Aorta (tissue), 5 donors: ENCODE data around the gene PTPRD. TPM values are rescaled to one million over a fixed set of nuclear protein-coding genes. Genes with fewer than 3 reads are reported as not detected.
A peak's percentile ranks its signal among the peaks of the same experiment; 100 is the strongest.

ENCODE experiments used
- ATAC-seq: fragments of 200-7000 bp; cut with Tn5 transposase; one replicate; pipeline ENCODE4 v1.9.1; 2022; ENCODE audit warnings: moderate library complexity; ENCODE audit not compliant: low FRiP score
- DNase-seq, 2 donors: peaks; one replicate each; pipeline ENCODE4 v3.0.0-alpha.2; 2020
- H3K27ac ChIP-seq, 2 donors: one replicate each; pipeline ENCODE4 v1.5.1; 2013; ENCODE audit warnings: low read length in 2 of 2, mild to moderate bottlenecking in 2 of 2, moderate library complexity in 2 of 2, control low read depth in 1 of 2, inconsistent platforms in 1 of 2, low read depth in 1 of 2
- H3K27me3 ChIP-seq, 2 donors: one replicate each; pipeline ENCODE4 v1.6.1; 2013; ENCODE audit warnings: control low read depth in 1 of 2, low read length in 1 of 2, mild to moderate bottlenecking in 1 of 2, moderate library complexity in 1 of 2; ENCODE audit not compliant: insufficient read depth in 2 of 2, control insufficient read depth in 1 of 2
- H3K36me3 ChIP-seq, 2 donors: one replicate each; pipeline ENCODE4 v1.6.1; 2013; ENCODE audit warnings: control low read depth in 1 of 2, low read length in 1 of 2, mild to moderate bottlenecking in 1 of 2; ENCODE audit not compliant: insufficient read depth in 2 of 2, control insufficient read depth in 1 of 2
- H3K4me1 ChIP-seq, 2 donors: one replicate each; pipeline ENCODE4 v1.6.1; 2013; ENCODE audit warnings: low read length in 2 of 2, control low read depth in 1 of 2, mild to moderate bottlenecking in 1 of 2, moderate library complexity in 1 of 2; ENCODE audit not compliant: insufficient read depth in 2 of 2, control insufficient read depth in 1 of 2
- H3K4me3 ChIP-seq, 2 donors: one replicate each; pipeline ENCODE4 v1.5.1; 2013; ENCODE audit warnings: low read length in 2 of 2, control low read depth in 1 of 2, mild to moderate bottlenecking in 1 of 2
- H3K9me3 ChIP-seq: one replicate; pipeline ENCODE4 v1.6.1; 2013; ENCODE audit warnings: mild to moderate bottlenecking, low read length; ENCODE audit not compliant: control insufficient read depth
- WGBS, 2 donors: extraction: QIAGEN DNeasy Blood & Tissue Kit; methylation state at CpG; one replicate each; pipeline ENCODE4 v1.1.7; 2013; 5-methylcytosine and 5-hydroxymethylcytosine counted together
- intact Hi-C, 2 donors: fragments of 100-400 bp; cut with DNase I; formaldehyde crosslinking; loops; one replicate each; pipeline versions ENCODE4 v1.14.2 to v1.15.0; 2022
- polyA plus RNA-seq, 2 donors: library from polyadenylated mRNA; stranded (reverse); fragments of 200-250 nt; gene quantifications; one replicate each; pipeline ENCODE4 v1.2.3, GENCODE V29; 2013
- total RNA-seq, 2 donors: library from RNA; stranded (reverse); fragmentation: NEBNext Ultra II Directional; extraction: Animal tissue kit (Norgen Biotek cat#: 25700); gene quantifications; one replicate each; pipeline ENCODE4 v1.2.1, GENCODE V29; 2021
- donor health status: healthy with polysubstance abuse.
- donor health status: Bipolar disorder and iron deficiency.
- donor health status: DM: no; HTN: no; CAD: no.
- donor health status: DM: no; HTN: no; CAD: no.
- donor health status: DM: yes; HTN: yes; CAD: no.

PTPRD gene
- total and polyA plus RNA-seq, 4 donors, result 1.5 to 92.0 (median 29.4) TPM

GRCh38 chr9:8872802-8873201 is 1740.0 kb downstream of the PTPRD start:
- no peak overlapping the region for H3K4me3 ChIP-seq
- no peaks in the 10 kb centered on the region for H3K27me3 ChIP-seq
- DNase-seq (no peak), ATAC-seq (peak; percentile 57)
- WGBS, 2 donors, result 4 to 9% methylated on average over 3 of the region's 3 CpGs
- H3K36me3 ChIP-seq, result no peaks in the 10 kb centered on the region
- no peak overlapping the region for H3K27ac ChIP-seq
- no peaks in the 10 kb centered on the region for H3K9me3 ChIP-seq
- intact Hi-C loops, result no loop called here
- peaks cover 4 to 6% of the 10 kb centered on the region in 2 donors for H3K4me1 ChIP-seq

- 12 to 16% methylated on average over 3 of the region's 3 CpGs for WGBS, 2 donors
- H3K36me3 ChIP-seq, result no peaks in the 10 kb centered on the region
- ATAC-seq (no peak), DNase-seq (no peak)
- intact Hi-C loops, result no loop called here
- peak overlapping the region; percentile 67 to 75 for H3K27ac ChIP-seq
- peaks cover 4 to 6% of the 10 kb centered on the region in 2 donors for H3K4me1 ChIP-seq
- no peak overlapping the region for H3K4me3 ChIP-seq
- no peaks in the 10 kb centered on the region for H3K9me3 ChIP-seq
- no peaks in the 10 kb centered on the region for H3K27me3 ChIP-seq
Measured at GRCh38 chr9:8871796-8872445, 1740.9 kb downstream of the PTPRD start.

DNA sequence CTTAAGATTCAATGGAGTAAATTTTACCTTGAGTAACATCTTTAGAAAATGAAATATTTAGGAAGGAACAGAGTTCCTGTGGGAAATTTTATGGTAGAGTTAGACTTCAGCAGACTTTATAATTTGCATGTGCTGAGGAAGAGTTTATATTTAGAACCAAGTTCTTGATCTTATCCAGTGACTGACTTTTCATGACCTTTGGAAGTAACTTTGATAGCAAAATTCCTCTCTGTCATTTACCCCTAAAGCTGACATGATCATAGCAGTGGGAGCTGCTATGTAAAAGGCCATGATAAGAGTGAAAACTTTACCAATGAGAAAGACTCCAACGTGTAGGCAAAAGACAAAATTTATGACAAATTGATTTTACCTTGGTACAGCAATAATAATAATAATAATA is 1741.4 kb downstream of the PTPRD start:
- H3K9me3 ChIP-seq, result no peaks in the 10 kb centered on the region
- H3K27me3 ChIP-seq, result no peaks in the 10 kb centered on the region
- peaks cover 4 to 6% of the 10 kb centered on the region in 2 donors for H3K4me1 ChIP-seq
- intact Hi-C loops, result no loop called here
- WGBS, 2 donors, result 8 to 16% methylated on average over 1 of the region's 1 CpG
- DNase-seq (no peak), ATAC-seq (no peak)
- H3K4me3 ChIP-seq, result no peak overlapping the region
- H3K36me3 ChIP-seq, result no peaks in the 10 kb centered on the region
- H3K27ac ChIP-seq, result peak overlapping the region in 1 of 2 donors; percentile 67

GRCh38 chr9:8869812-8870211 is 1743.0 kb downstream of the PTPRD start:
- H3K27me3 ChIP-seq, result no peaks in the 10 kb centered on the region
- no peaks in the 10 kb centered on the region for H3K9me3 ChIP-seq
- WGBS, 2 donors, result 66 to 68% methylated on average over 3 of the region's 3 CpGs
- no peaks in the 10 kb centered on the region for H3K36me3 ChIP-seq
- peak overlapping the region in 1 of 2 donors; percentile 19 for H3K27ac ChIP-seq
- intact Hi-C loops, result no loop called here
- DNase-seq (no peak), ATAC-seq (no peak)
- peaks cover 4 to 6% of the 10 kb centered on the region in 2 donors for H3K4me1 ChIP-seq
- H3K4me3 ChIP-seq, result no peak overlapping the region

DNA sequence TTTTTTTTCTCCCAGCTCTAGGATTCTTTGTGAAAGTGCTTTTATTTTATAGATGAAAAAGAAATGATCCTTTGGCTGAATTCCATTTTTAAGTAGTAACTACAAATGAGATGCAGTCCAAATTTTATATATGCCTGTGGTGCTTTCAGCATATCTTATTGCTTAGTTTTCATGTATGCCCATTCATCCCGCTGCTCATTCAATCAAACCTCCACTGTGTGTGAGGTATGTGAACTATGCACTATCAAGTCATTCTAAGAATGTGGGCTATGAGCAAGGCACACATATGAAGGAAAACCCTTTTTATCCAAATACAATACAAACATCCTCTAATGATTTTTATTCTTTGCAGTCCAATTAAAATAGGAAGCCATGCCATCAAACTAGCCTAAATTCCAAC is 1744.2 kb downstream of the PTPRD start:
- no peak overlapping the region for H3K4me3 ChIP-seq
- intact Hi-C loops, result no loop called here
- no peaks in the 10 kb centered on the region for H3K36me3 ChIP-seq
- DNase-seq (no peak), ATAC-seq (no peak)
- no peaks in the 10 kb centered on the region for H3K27me3 ChIP-seq
- 24 to 31% methylated on average over 1 of the region's 1 CpG for WGBS, 2 donors
- H3K9me3 ChIP-seq, result no peaks in the 10 kb centered on the region
- H3K27ac ChIP-seq, result no peak overlapping the region
- H3K4me1 ChIP-seq, result peaks cover 3 to 6% of the 10 kb centered on the region in 2 donors

DNA sequence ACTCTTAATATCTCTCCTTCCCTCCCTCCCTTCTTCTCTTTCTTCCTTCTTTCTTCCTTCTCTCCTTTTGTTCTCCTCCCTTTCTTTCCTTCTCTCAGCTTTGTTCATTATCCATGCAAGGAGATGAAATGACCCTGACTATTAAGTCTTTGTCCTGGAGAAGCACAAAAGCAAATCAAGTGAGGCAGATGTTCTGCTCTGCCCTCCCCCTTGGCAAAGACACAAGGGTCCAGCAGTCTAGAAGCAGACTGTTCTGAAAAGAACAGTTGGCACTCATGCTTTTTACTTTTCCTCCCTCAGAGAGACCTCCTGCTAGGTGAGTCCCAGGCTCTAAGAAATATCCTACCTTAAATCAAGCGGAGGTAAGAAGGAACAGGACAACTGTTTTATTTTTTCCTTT is 1745.7 kb downstream of the PTPRD start:
- no peak for DNase-seq
- Histone ChIP-seq H3K4me3 (no peak overlapping the region), H3K36me3 (no peaks in the 10 kb centered on the region), H3K9me3 (no peaks in the 10 kb centered on the region), H3K27me3 (no peaks in the 10 kb centered on the region), H3K4me1 (peaks cover 2 to 6% of the 10 kb centered on the region in 2 donors), H3K27ac (no peak overlapping the region)
- no peak for ATAC-seq
- 95% methylated on average over 1 of the region's 1 CpG for WGBS, 2 donors
- intact Hi-C loops, result no loop called here

DNA sequence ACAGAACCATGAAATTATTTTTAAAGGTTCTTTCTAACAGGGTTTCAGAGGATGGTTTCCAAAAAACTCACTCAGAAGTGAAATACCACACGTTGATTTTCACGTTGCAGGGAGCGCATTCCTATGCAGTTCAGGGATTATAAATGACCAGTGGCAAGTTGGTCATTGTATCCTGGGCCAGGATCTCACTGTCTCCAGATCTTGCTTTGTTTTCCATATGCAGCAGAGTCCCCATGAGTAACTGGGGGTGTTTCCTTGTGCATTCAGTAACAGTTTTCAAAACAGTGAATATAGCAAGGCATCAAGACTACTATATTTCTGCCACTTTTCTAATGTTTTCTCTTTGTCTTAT is 1748.3 kb downstream of the PTPRD start:
- DNase-seq (no peak), ATAC-seq (no peak)
- WGBS, 2 donors, result 9 to 15% methylated on average over 3 of the region's 3 CpGs
- intact Hi-C loops, result no loop called here
- no peaks in the 10 kb centered on the region for H3K27me3 ChIP-seq
- no peak overlapping the region for H3K4me3 ChIP-seq
- peak overlapping the region in 1 of 2 donors; percentile 17 for H3K27ac ChIP-seq
- H3K4me1 ChIP-seq, result peaks cover 0 to 2% of the 10 kb centered on the region in 2 donors
- no peaks in the 10 kb centered on the region for H3K36me3 ChIP-seq
- no peaks in the 10 kb centered on the region for H3K9me3 ChIP-seq

DNA sequence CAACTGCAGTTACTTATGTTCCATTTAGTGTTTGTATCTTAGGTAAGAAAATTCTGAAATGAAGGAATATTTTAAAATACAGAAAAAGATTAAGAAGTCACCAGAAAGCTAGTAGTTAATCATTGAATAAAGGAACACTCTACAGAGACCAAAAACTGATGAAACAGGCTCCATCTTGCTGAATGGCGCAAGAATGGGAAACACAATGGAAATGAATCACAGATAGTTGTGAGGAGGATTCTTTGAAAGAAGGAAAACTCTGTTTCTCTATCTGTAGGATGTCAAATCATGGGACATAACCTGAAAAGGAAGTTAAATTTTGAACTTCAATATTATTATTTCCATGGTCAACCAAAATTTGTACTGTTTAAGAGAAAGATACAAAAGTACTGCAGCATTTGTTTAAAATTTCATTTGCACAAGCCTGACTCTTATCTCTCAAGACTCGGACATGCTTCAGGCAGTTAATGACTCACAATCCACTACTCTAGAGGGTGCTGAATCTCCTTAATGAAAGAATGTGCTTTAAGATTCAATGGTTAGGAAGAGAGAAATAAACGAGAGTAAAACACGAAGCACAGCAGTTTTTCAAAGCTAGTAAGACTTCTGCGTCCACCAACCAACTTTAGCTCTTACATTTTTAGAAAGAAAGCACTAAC is 1748.8 kb downstream of the PTPRD start:
- WGBS, 2 donors, result 21 to 25% methylated on average over 5 of the region's 5 CpGs
- Histone ChIP-seq H3K9me3 (no peaks in the 10 kb centered on the region), H3K27ac (no peak overlapping the region), H3K27me3 (no peaks in the 10 kb centered on the region), H3K36me3 (no peaks in the 10 kb centered on the region), H3K4me1 (no peaks in the 10 kb centered on the region), H3K4me3 (no peak overlapping the region)
- no peak for DNase-seq
- ATAC-seq, result no peak
- intact Hi-C loops, result no loop called here

DNA sequence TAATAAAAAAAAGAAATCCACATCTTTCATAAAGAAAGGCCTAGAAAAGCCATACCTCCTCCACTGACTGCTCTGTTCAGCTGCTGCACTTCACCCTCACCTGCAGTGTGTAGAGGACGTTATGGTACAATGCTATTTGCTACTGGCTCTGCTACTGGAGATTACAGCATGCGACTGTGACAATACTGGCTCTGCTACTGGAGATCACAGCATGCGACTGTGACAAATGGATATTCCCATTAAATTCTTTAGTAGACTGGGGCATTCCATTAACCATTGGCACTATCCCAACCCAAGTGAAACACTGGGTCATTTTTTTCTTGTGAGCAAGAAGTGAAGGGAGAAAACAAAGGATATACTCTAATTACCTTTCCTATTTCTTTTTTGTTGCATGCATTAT is 1749.7 kb downstream of the PTPRD start:
- H3K36me3 ChIP-seq, result no peaks in the 10 kb centered on the region
- ATAC-seq, result no peak
- 76 to 78% methylated on average over 3 of the region's 3 CpGs for WGBS, 2 donors
- no peak overlapping the region for H3K4me3 ChIP-seq
- no peaks in the 10 kb centered on the region for H3K9me3 ChIP-seq
- H3K27me3 ChIP-seq, result no peaks in the 10 kb centered on the region
- intact Hi-C loops, result no loop called here
- peak overlapping the region in 1 of 2 donors; percentile 25 for H3K27ac ChIP-seq
- no peaks in the 10 kb centered on the region for H3K4me1 ChIP-seq
- DNase-seq, result no peak
